ENCODE results near the gene ZAR1. TPM values are rescaled to one million over a fixed set of nuclear protein-coding genes. Genes with fewer than 3 reads are reported as not detected.

The ZAR1 gene
- total RNA-seq, 2 experiments from 2014 or later, result not detected

- H3K36me3 Mint-ChIP-seq (ENCODE audit: low read depth), result peaks cover 22% of the 10 kb centered on the region
- intact Hi-C loops (cut with micrococcal nuclease), result no loop called here
- H3K27me3 Mint-ChIP-seq (ENCODE audit: low read depth), result no peaks in the 10 kb centered on the region
- CTCF ChIA-PET, result no interaction called here
- no peak for DNase-seq
- no peak overlapping the region for H3K27ac Mint-ChIP-seq
- no peaks in the 10 kb centered on the region for H3K9me3 Mint-ChIP-seq
- H3K4me3 Mint-ChIP-seq, result no peak overlapping the region
- H3K4me1 Mint-ChIP-seq (ENCODE audit: low read depth), result no peaks in the 10 kb centered on the region
These were observed 49.5 kb downstream of the ZAR1 start for GRCh38 chr4:48539597-48539996.

- H3K4me1 Mint-ChIP-seq (ENCODE audit: low read depth), result no peaks in the 10 kb centered on the region
- H3K27me3 Mint-ChIP-seq (ENCODE audit: low read depth), result no peaks in the 10 kb centered on the region
- intact Hi-C loops (cut with micrococcal nuclease), result no loop called here
- no peaks in the 10 kb centered on the region for H3K9me3 Mint-ChIP-seq
- H3K27ac Mint-ChIP-seq, result no peak overlapping the region
- no peak for DNase-seq
- CTCF ChIA-PET, result interaction anchor here (1.4 kb wide), 1 partner anchor 16 kb away, joined by 5 read pairs; no protein-coding TSS in a partner anchor
- H3K4me3 Mint-ChIP-seq, result no peak overlapping the region
- peaks cover 21% of the 10 kb centered on the region for H3K36me3 Mint-ChIP-seq (ENCODE audit: low read depth)
These were observed 52.8 kb downstream of the ZAR1 start for GRCh38 chr4:48542888-48543287.

- CTCF ChIA-PET, result interaction anchor here (1.4 kb wide), 1 partner anchor 17 kb away, joined by 5 read pairs; no protein-coding TSS in a partner anchor
- no peaks in the 10 kb centered on the region for H3K4me1 Mint-ChIP-seq (ENCODE audit: low read depth)
- peaks cover 21% of the 10 kb centered on the region for H3K36me3 Mint-ChIP-seq (ENCODE audit: low read depth)
- H3K27ac Mint-ChIP-seq, result no peak overlapping the region
- no peaks in the 10 kb centered on the region for H3K9me3 Mint-ChIP-seq
- DNase-seq, result no peak
- intact Hi-C loops (cut with micrococcal nuclease), result no loop called here
- H3K27me3 Mint-ChIP-seq (ENCODE audit: low read depth), result no peaks in the 10 kb centered on the region
- no peak overlapping the region for H3K4me3 Mint-ChIP-seq
These were observed 53.7 kb downstream of the ZAR1 start for GRCh38 chr4:48543796-48544195.

Other genes with a start within 250 kb of the ZAR1 start
- 1 to 10 TPM; 3.4 to 3.7 TPM for gene TEC, start 220.4 kb upstream of the ZAR1 start, total RNA-seq
- 10 to 100 TPM; 39.7 to 42.6 TPM for gene SLAIN2, start 148.7 kb upstream of the ZAR1 start, total RNA-seq
- gene SLC10A4, start 6.9 kb upstream of the ZAR1 start, total RNA-seq, result not detected